Measurements from ENCODE around the gene RCBTB2. TPM values are rescaled to one million over a fixed set of nuclear protein-coding genes. Genes with fewer than 3 reads are reported as not detected.

The RCBTB2 gene
- total and polyA plus RNA-seq, 7 donors, result 4.2 to 21.9 (median 9.9) TPM

- H3K36me3 ChIP-seq, result no peaks in the 10 kb centered on the region
- H3K27ac ChIP-seq, result peak overlapping the region in 1 of 4 donors; percentile 98
- intact Hi-C loops (cut with DNase I), result loop anchor here (5.0 kb wide), 5 partner anchors 216 to 1466 kb away; partner anchors contain the start of genes ITM2B, MED4, RB1 and TRIM13
- no peak for DNase-seq
- TF ChIP-seq POLR2AphosphoS5 (IDR thresholded peaks at IDR 0.05) (no peak), POLR2A (IDR thresholded peaks at IDR 0.05) (no peak), EP300 (IDR thresholded peaks at IDR 0.05) (no peak), CTCF (IDR thresholded peaks at IDR 0.05) (no peak)
- peaks cover 0 to 19% (median 11%) of the 10 kb centered on the region in 4 donors for H3K4me1 ChIP-seq
- H3K9me3 ChIP-seq, result no peaks in the 10 kb centered on the region
- H3K27me3 ChIP-seq, result no peaks in the 10 kb centered on the region
- 81 to 93% methylated on average over 6 of the region's 6 CpGs for WGBS, 2 donors
- no peak overlapping the region for H3K4me3 ChIP-seq
These were observed 2.0 kb downstream of the RCBTB2 start for GRCh38 chr13:48530833-48531232.

GRCh38 chr13:48528720-48529119 lies 4.2 kb downstream of the RCBTB2 start:
- H3K9me3 ChIP-seq, result no peaks in the 10 kb centered on the region
- 79 to 90% methylated on average over 3 of the region's 3 CpGs for WGBS, 2 donors
- no peak overlapping the region for H3K27ac ChIP-seq
- intact Hi-C loops (cut with DNase I), result no loop called here
- DNase-seq, result no peak
- no peak for TF ChIP-seq EP300 (IDR thresholded peaks at IDR 0.05)
- no peak for TF ChIP-seq POLR2A (IDR thresholded peaks at IDR 0.05)
- no peaks in the 10 kb centered on the region for H3K27me3 ChIP-seq
- peaks cover 0 to 15% (median 11%) of the 10 kb centered on the region in 4 donors for H3K4me1 ChIP-seq
- H3K4me3 ChIP-seq, result no peak overlapping the region
- no peaks in the 10 kb centered on the region for H3K36me3 ChIP-seq

GRCh38 chr13:48527955-48528354 lies 4.9 kb downstream of the RCBTB2 start:
- intact Hi-C loops (cut with DNase I), result no loop called here
- Histone ChIP-seq H3K27ac (no peak overlapping the region), H3K4me3 (no peak overlapping the region), H3K9me3 (no peaks in the 10 kb centered on the region), H3K4me1 (peaks cover 0 to 10% (median 7%) of the 10 kb centered on the region in 4 donors), H3K27me3 (no peaks in the 10 kb centered on the region), H3K36me3 (no peaks in the 10 kb centered on the region)
- no peak for DNase-seq
- no peak for TF ChIP-seq EP300 (IDR thresholded peaks at IDR 0.05)
- TF ChIP-seq CTCF (IDR thresholded peaks at IDR 0.05), result no peak
- TF ChIP-seq POLR2A (IDR thresholded peaks at IDR 0.05), result no peak
- TF ChIP-seq POLR2AphosphoS5 (IDR thresholded peaks at IDR 0.05), result no peak
- 77 to 89% methylated on average over 2 of the region's 2 CpGs for WGBS, 2 donors

GRCh38 chr13:48526286-48526685 lies 6.6 kb downstream of the RCBTB2 start:
- no peak overlapping the region for H3K27ac ChIP-seq
- peaks cover 0 to 6% (median 0%) of the 10 kb centered on the region in 4 donors for H3K36me3 ChIP-seq
- no peak for TF ChIP-seq EP300 (IDR thresholded peaks at IDR 0.05)
- TF ChIP-seq POLR2A (IDR thresholded peaks at IDR 0.05), result no peak
- no peak for TF ChIP-seq CTCF (IDR thresholded peaks at IDR 0.05)
- no peak for DNase-seq
- WGBS, 2 donors, result 91 to 98% methylated on average over 10 of the region's 10 CpGs
- H3K9me3 ChIP-seq, result no peaks in the 10 kb centered on the region
- H3K4me1 ChIP-seq, result peaks cover 0 to 5% (median 2%) of the 10 kb centered on the region in 4 donors
- intact Hi-C loops (cut with DNase I), result no loop called here
- no peaks in the 10 kb centered on the region for H3K27me3 ChIP-seq
- H3K4me3 ChIP-seq, result no peak overlapping the region

- TF ChIP-seq EP300 (IDR thresholded peaks at IDR 0.05) (no peak), POLR2A (IDR thresholded peaks at IDR 0.05) (no peak), POLR2AphosphoS5 (IDR thresholded peaks at IDR 0.05) (no peak), CTCF (IDR thresholded peaks at IDR 0.05) (no peak)
- intact Hi-C loops (cut with DNase I), result no loop called here
- Histone ChIP-seq H3K9me3 (no peaks in the 10 kb centered on the region), H3K4me3 (no peak overlapping the region), H3K4me1 (no peaks in the 10 kb centered on the region), H3K27me3 (no peaks in the 10 kb centered on the region), H3K27ac (no peak overlapping the region), H3K36me3 (peaks cover 0 to 21% (median 0%) of the 10 kb centered on the region in 4 donors)
- DNase-seq, result no peak
- 94 to 97% methylated on average over 1 of the region's 1 CpG for WGBS, 2 donors
These were observed 14.8 kb downstream of the RCBTB2 start for GRCh38 chr13:48518083-48518482.
